NCI-H128 (cell line): ENCODE results near the gene VIPR2.
"Not testable (repeated sequence)": the region's sequence is repeated elsewhere in the genome, so short reads cannot be mapped to it uniquely, and the experiment has no call there.

ENCODE experiments used
- DNase-seq: peaks from one replicate; lab custom pipeline; 2025; ENCODE audit not compliant: unreplicated experiment; lab: John Stamatoyannopoulos, UW

Gene VIPR2

DNA sequence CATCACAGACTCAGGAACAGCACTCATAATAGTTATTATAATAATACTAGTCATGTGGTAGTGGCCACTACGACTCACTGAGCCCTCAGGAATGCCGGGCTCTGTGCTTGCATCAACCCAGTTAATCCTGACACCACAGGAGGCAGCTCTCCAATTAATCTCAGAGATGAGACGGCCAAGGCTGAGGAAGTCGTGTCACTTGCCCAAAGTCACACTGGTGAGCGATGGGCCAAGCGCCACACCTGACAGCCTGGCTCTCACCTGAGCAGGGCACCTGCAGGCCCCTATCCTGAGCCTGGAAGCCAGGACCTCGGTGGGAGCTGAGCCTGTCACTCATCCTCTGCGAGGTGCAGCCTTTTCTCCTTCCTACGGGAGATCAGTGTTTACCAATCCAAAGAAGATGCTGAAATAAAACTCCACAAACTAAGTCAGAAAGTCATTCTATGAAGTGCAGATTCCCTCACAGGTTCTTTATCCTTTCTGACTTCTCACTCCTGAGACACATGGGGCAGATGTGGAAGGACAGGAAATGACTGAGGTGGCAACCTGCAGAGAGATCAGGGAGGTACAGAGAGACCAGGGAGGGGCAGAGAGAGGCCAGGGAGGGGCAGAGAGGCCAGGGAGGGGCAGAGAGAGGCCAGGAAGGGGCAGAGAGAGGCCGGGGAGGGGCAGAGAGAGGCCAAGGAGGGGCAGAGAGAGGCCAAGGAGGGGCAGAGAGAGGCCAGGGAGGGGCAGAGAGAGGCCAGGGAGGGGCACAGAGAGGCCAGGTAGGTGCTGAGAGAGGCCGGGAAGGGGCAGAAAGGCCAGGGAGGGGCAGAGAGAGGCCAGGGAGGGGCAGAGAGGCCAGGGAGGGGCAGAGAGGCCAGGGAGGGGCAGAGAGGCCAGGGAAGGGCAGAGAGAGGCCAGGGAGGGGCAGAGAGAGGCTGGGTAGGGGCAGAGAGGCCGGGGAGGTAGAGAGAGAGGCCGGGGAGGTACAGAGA lies 38.5 kb downstream of the VIPR2 start:
- DNase-seq, result no peak

DNA sequence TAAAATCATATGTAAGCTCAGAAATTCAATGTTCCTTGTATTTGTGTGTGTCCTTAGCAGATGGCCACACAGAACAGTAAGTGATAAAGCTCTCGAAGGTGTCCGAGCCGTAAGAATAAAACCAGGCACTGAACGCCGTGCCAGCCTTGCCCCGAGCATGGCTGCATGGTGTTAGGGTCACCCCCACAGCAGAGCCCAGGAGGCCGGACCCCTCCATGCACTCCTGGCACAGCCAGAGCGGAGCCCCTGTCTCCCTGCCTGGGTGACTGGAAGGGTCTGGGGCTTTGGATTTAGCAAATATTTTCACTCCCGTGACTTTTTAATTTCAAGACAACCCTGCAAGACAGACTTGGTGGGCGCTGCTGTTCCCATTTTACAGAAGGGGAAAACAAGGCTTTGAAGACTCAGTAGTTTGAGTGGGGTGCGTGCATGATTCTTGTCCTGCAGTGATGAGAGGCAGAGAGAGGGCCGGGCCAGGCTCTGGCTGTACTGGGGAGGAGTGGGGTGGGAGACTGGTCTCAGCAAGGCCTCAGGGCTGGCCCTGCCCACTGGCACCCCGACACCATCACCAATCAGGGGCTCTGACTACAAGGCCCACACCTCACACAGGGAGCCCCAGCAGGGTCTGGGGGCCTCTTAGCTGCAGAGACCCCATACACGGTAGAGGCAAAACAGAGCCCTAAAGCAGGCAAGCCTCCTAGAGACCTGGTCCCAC lies 39.4 kb downstream of the VIPR2 start:
- no peak for DNase-seq

DNA sequence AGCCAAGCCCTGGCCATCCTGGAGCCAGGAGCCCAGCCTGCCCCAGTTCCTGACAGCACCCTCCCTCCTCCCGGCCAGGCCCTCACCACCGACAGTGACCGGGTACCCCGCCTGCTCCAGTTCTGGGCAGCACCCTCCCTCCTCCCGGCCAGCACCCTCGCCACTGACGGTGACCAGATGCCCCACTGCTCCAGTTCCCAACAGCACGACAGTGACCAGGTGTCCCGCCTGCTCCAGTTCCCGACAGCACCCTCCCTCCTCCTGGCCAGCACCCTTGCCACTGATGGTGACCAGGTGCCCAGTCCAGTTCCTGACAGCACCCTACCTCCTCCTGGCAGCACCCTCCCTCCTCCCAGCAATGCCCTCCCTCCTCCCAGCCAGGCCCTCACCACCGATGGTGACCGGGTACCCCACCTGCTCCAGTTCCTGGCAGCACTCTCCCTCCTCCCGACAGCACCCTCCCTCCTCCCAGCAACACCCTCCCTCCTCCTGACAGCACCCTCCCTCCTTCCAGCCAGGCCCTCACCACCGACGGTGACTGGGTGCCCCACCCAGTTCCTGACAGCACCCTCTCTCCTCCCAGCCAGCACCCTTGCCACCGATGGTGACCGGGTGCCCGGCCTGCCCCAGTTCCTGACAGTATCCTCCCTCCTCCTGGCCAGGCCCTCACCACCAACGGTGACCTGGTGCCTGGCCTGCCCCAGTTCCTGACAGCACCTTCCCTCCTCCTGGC lies 40.3 kb downstream of the VIPR2 start:
- DNase-seq, result no peak

DNA sequence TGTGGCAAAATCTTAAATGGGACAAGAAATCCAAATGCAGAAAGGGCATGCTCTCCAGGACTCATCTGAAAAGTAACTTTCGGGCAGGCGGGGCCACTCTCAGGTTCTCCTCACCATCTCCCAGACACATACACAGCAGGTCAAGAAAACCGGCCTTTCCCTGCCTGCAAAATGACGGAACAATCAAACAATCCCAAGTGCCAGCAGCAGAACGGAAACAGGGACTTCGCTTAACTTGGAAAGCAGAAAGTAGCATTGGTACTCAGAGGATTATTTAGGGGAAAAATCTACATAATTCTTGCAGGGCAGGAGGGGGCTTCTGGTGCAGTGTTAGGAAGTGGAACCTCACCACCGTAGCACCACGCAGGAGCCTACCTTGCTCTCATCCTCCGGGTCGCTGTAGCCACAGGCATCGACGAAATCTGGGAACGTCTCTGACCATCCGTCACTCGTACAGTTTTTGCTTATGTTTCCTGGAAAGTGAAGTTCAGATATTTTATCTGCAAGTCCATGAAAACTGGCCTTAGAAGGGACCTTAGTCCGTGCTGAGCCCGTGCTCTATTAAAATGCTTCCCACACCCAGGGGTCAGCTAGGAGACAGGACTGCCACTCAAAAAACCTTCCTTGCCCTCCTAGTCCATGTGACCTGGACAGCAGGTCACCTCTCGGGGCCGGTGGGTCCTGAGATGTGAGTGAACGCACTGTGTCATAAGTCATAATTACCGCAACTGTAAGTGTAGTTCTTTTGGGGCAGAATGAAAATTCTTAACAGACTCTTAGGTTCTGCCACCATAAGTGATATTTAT lies 41.1 kb downstream of the VIPR2 start:
- DNase-seq, result no peak

DNA sequence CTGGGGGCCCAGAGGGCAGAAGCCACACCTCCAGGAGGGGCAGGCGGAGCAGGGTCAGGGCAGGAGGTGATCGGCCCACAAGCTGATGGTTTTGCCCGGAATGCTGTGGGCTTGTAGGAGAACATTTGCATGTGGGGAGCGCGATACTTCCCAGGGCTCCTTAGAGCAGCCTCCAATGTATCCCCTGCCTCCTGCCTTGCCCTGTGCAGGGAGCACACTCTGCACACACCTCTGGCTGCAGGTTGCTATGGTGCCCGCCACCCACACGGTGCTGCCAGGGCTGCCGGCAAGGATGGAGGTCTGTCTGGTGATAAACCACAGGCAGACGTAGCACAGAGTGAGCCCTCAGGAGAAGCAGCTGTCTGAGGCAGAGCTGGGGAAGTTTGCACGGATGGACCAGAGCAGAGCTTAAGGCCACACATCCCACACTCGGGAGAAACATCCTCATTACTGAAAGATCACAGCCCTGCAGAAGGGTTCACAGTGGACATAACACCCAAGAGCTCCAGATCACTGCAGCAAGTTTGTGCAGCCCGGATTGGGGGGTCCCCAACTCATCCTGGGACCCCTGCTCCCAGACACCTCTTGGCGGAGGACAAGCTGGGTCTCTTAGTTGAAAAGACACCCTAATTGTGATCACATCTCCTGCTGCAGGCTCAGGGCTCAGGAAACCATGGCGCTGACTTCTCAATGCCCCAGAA lies 41.8 kb downstream of the VIPR2 start:
- no peak for DNase-seq

DNA sequence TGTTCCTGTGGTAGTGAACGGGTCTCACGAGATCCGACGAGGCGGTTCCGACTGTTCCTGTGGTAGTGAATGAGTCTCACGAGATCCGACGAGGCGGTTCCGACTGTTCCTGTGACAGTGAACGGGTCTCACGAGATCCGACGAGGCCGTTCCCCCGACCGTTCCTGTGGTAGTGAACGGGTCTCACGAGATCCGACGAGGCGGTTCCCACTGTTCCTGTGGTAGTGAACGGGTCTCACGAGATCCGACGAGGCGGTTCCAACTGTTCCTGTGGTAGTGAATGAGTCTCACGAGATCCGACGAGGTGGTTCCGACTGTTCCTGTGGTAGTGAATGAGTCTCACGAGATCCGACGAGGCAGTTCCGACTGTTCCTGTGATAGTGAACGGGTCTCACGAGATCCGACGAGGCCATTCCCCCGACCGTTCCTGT lies 43.0 kb downstream of the VIPR2 start:
- not testable (repeated sequence) for DNase-seq

DNA sequence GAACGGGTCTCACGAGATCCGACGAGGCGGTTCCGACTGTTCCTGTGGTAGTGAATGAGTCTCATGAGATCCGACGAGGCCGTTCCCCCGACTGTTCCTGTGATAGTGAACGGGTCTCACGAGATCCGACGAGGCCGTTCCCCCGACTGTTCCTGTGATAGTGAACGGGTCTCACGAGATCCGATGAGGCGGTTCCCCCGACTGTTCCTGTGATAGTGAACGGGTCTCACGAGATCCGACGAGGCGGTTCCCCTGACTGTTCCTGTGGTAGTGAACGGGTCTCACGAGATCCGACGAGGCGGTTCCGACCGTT lies 43.6 kb downstream of the VIPR2 start:
- DNase-seq, result not testable (repeated sequence)

DNA sequence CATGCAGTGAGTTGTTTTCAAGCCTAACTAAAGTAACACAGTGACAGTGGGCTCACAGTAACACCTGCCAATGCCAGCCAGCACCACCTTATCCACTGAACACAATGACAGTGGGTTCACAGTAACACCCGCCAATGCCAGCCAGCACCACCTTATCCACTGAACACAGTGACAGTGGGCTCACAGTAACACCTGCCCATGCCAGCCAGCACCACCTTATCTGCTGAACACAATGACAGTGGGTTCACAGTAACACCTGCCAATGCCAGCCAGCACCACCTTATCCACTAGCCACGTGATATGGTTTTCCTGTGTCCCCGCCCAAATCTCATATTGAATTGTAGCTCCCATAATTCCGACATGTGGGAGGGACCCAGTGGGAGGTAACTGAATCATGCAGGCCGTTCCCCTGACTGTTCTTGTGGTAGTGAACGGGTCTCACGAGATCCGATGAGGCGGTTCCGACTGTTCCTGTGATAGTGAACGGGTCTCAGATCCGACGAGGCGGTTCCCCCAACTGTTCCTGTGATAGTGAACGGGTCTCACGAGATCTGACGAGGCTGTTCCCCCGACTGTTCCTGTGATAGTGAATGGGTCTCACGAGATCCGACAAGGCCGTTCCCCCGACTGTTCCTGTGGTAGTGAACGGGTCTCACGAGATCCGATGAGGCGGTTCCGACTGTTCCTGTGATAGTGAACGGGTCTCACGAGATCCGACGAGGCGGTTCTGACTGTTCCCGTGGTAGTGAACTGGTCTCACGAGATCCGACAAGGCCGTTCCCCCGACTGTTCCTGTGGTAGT lies 44.2 kb downstream of the VIPR2 start:
- DNase-seq, result not testable (repeated sequence)

DNA sequence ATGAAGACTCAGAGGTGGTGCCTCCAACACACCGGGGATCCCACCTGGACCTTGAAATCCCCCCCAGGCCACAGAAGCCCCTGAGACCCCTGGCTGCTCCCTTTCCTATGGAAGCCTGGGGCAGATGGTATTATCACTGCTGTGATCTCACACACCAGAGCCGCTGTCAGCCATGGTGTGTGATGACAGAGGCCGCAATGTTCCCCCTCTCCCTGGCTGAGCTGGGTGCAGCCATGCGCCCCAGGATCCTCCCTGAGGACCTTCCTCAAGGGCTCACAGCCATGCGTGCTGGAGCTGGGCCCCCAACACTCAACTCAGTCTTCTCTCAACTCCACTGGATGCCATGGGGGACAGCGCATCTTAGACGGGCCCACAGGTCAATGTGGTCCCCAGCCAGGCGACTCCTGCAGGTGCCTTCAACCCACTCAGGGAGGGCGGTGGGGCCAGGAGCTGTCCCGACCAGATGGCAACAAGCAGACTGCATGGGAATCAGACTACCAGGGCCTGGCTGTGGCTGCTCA lies 44.9 kb downstream of the VIPR2 start:
- DNase-seq, result no peak

DNA sequence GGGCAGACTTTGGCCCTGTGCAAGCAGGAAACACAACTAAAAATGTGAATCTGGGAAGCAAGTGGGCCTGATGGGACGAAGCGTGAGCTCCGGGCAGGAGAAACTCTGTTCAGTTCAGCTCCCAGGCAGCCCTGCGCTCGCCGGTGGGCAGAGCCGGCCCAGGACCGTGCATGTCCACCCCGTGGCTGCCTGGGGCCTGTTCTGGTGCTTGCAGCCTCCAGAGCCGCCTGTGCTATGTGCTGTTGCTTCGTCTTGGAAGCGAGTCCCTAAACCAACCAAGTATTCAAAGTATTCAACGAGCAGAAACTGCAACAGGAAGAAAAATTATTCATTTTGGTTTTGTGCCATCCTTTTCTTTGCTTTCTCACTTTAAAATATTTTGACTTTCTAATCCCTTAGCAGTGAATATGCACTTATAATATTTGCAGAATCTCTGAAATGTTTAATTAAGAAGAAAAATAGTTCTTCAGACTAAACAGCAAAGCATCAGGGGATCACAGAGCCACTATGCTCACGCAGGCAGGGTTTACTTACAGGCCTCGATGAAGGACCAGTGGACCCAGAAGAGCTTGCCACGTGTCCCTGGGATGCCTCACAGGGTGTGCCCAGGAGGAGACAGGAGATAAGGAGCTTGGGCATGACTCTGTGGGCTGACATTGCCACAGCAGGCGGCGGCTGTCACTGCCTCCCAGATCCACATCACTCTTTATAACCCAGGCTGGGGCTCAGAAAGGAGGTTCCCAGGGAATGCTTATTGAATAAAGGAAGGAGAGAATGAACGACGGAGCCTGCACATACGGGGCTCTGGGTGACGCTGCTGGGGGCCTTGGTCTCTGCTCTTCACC lies 45.6 kb downstream of the VIPR2 start:
- DNase-seq, result no peak

DNA sequence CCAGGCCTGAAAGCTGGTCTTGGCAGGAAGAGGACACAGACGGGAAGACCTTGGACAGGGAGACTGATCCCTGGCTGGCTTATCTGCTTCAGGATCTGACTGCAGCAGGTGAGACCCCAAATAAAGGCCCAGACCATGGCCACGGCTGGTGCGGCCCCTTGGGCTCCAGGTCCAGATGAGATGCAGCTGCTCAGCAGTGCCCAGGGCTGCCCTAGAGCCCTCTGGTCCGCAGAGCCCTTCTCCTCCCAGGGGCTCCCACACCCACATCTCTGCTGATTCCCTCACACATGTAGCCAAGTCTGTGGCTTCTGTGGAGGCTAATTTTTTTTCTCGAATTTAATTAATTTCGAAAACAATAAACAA lies 46.3 kb downstream of the VIPR2 start:
- no peak for DNase-seq

DNA sequence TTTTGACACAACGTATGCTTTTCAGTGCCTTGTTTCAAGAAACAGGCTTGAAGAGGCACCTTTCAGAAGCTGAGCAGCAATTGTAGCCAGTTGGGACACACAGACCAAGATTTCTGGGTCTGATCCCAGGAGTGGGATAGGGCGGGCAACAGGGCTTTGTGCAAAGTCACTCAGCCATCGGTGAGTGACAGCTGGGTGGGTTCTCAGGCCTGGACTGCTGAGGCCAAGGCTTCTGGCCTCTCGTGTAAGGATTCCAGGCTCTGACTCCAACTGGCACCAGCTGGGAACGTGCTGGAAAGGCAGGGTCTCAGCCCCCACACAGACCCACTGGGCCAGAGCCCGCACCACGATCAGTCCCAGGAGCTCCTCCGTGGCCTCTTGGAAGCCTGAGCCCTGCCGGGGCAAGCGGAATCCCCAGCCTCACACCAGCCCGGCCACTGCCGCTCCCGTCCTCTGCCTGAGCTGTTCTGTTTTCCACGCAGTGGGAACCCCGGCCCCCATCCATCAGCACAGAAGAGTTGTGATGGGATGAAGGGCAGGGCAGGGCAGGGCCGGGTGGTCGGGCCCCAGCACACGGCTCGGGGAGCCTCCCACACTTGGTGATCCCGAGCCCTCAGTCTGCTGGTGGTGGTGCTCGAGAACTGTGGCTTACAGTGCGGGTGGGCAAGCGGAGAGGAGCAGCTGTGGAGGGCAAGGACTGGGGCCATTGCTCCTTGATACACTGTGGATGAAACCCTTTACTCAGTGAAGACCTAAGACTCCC lies 46.8 kb downstream of the VIPR2 start:
- DNase-seq, result no peak

DNA sequence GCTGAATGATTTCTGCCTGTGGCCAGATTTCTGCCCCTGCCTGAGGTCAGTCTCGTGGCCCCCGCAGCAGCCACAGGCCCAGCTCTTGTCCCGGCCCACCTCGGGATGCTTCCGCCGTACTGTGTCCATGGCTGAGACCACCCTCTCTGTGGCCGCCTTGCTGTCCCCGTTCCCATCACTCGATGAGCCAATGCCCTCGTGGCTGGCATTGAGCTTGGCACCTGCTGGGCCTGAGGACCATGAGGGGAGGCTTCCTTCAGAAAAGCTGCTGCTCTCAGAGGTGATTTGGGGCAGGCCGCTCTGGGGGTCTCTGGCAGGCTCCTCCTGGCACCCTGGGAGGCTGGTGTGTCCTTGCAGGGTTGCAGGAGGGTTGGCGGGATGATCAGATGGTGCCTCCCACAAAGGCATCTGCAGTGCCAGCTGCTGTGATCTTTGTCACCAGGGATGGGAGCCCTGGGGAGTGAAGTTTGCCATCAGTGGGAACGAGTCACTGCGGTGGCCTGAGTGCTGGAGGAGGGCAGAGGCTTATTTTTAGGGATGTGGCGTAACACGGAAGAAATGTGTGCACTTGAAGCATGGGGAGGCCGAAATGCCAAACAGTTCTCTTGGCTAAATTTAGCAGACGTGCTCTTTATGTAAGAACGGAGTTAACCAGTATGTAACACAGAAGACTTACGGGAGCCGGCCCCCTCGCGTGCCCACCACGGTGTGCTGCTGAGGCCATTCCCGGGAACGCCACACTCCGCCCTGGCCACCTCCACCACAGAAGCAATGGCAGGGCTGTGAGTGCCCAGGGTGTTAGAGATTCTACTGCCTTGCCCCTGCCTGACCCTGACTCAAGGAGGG lies 47.7 kb downstream of the VIPR2 start:
- no peak for DNase-seq

DNA sequence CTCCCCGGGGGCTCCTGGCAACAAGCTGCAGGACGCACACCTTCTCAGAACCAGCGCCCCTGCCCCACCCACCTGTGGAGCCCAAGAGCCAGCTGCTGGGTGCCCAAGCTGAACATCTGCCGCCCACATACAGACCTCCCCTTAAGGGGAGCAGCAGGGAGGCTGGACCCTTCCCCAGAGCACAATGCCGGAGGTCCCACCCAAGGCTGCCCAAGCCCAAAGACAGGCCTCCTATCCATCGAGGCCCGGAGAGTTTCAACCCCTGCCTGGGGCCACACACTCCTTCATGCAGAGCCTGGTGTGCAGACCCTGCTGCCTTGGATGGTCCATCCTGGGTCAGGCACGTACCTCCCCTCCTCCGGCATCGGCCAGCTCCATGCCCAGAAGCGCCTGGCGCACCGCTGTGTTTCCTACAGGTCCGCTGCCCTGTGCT lies 48.7 kb downstream of the VIPR2 start:
- DNase-seq, result no peak

DNA sequence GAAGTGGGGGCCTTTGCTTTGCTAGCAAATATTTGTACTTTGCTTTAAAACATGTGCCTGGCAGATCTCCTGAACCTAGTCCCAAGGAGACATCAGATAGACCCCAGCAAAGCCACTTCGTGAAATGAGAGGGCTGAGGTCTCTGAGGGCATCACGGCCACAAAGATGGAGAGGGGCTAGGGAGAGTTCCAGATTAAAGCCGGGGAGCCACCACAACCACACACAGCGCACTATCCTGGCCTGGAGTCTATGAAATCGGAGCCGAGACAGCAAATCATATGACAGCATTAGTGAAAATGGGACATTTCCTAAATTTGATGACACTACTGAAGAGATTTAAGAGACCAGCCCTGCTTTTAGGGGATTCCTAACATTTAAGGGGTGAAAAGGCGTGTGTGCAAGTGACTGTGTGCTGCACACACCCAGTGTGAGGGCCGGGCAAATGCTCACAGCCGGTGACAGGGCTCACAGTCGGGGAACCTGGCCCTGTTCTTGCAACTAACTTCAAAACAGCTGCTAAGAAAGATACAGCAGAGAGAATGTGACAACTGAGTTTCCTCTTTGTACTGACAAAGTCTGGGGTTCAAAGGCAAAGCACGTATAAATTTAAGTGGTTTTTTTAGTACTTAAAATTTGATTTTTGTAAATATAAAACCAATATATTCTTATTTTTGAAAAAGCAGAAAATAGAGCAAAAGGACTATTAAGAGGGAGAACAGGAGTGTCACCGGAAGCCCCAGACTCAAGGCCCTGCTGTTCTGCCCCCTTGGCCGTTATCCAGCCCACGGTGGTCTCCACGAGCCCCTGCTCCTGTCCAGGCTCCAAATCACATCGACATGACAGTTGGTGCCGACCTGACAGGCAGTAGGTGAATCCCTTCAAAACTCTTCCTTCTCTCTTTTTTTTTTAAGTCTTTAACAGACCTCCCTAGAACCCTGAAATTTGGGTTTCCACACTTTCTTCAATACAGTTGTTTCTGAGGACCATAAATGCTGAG lies 49.5 kb downstream of the VIPR2 start:
- DNase-seq, result no peak
